Cardiac muscle cell (in vitro differentiated cells and primary cell): ENCODE data around the gene ANKRD13A. TPM values are rescaled to one million over a fixed set of nuclear protein-coding genes. Genes with fewer than 3 reads are reported as not detected.

Experiments
- DNase-seq, 2 donors: peaks; one replicate each; pipeline versions ENCODE4 v3.0.0 to v3.0.0-alpha.2; 2010 to 2017; ENCODE audit warnings: low read depth in 1 of 2, low spot score in 1 of 2
- H3K27ac ChIP-seq: fragments of 200-600 bp; sonication (generic); 2 replicates; pipeline ENCODE4 v1.5.1; 2016
- H3K27me3 ChIP-seq: fragments of 200-600 bp; sonication (generic); 2 replicates; pipeline ENCODE4 v1.6.0; 2016; ENCODE audit warnings: control low read depth
- H3K36me3 ChIP-seq: fragments of 200-600 bp; sonication (generic); 2 replicates; pipeline ENCODE4 v1.5.1; 2016; ENCODE audit warnings: control low read depth
- H3K4me1 ChIP-seq: fragments of 200-600 bp; sonication (generic); 2 replicates; pipeline ENCODE4 v1.8.1; 2017; ENCODE audit warnings: low read depth, mild to moderate bottlenecking, mixed run types
- H3K4me3 ChIP-seq: fragments of 200-600 bp; sonication (generic); 2 replicates; pipeline ENCODE4 v1.5.1; 2016; ENCODE audit warnings: mild to moderate bottlenecking
- H3K9me3 ChIP-seq: fragments of 200-600 bp; sonication (generic); 2 replicates; pipeline ENCODE4 v1.5.1; 2017; ENCODE audit warnings: low read depth, mild to moderate bottlenecking, control low read depth
- polyA plus RNA-seq: library from polyadenylated mRNA; unstranded; fragments of >200 nt; fragmentation: Nextera tagmentation; extraction: Ambion mirVana; gene quantifications from 2 replicates; pipeline ENCODE4 v1.2.1, GENCODE V29; 2016
- total RNA-seq: library from RNA; depleted of rRNA; stranded (reverse); fragments of >200 nt; gene quantifications from 2 replicates; pipeline ENCODE4 v1.2.3, GENCODE V29; 2016
- TF ChIP-seq, protein P1 (sequence below): IDR thresholded peaks from 2 replicates; pipeline ENCODE4 v1.5.1; 2012; ENCODE audit warnings: low read depth, mild to moderate bottlenecking, low read length

ANKRD13A gene
- total and polyA plus RNA-seq, 2 experiments from 2014 or later: 26.9 to 77.2 TPM

DNA sequence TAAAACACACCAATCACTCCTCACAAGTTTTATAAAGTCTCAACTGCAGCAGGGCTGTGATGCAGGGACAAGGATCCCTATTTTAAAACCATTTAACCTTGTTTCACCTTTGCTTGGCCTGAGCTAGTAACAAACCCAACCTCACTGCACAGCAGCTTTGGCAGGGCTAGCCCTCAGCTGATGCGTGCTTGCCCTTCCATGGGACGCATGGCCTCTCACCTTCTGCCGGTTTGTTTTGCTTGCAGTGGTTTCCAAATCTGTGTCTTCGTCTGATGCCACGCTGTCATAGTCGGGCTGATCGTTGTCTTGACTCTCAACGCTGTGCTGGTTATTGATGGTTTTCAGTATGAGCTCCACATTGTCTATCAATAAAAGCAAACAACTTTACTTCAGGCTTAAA, 46.4 kb upstream of the ANKRD13A start:
- peaks cover 38% of the 10 kb centered on the region for H3K4me1 ChIP-seq
- H3K9me3 ChIP-seq: no peaks in the 10 kb centered on the region
- H3K4me3 ChIP-seq: no peak overlapping the region
- H3K36me3 ChIP-seq: peaks cover 18% of the 10 kb centered on the region
- peak overlapping the region; percentile 84 for H3K27ac ChIP-seq
- TF ChIP-seq, protein P1, sequence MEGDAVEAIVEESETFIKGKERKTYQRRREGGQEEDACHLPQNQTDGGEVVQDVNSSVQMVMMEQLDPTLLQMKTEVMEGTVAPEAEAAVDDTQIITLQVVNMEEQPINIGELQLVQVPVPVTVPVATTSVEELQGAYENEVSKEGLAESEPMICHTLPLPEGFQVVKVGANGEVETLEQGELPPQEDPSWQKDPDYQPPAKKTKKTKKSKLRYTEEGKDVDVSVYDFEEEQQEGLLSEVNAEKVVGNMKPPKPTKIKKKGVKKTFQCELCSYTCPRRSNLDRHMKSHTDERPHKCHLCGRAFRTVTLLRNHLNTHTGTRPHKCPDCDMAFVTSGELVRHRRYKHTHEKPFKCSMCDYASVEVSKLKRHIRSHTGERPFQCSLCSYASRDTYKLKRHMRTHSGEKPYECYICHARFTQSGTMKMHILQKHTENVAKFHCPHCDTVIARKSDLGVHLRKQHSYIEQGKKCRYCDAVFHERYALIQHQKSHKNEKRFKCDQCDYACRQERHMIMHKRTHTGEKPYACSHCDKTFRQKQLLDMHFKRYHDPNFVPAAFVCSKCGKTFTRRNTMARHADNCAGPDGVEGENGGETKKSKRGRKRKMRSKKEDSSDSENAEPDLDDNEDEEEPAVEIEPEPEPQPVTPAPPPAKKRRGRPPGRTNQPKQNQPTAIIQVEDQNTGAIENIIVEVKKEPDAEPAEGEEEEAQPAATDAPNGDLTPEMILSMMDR: no peak
- H3K27me3 ChIP-seq: no peaks in the 10 kb centered on the region
- DNase-seq: no peak

DNA sequence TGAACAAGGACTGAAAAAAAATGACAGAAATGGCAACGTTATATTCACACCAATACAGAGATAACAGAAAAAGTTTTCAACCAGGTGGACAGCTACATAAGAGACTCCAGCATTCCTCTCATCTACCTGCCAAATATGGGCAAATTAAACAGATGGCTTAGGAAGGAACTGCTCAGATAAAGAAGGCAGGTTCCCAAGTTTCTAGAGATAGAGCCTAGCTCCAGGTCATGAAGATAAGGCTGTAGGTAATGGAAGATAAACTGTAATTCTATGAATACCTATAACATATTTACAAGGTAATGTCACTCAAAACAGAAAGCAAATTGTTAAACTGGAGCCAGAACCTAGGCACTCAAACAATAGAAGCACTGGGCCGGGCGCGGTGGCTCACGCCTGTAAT, 45.6 kb upstream of the ANKRD13A start:
- Histone ChIP-seq H3K36me3 (peaks cover 25% of the 10 kb centered on the region), H3K4me3 (no peak overlapping the region), H3K27ac (no peak overlapping the region), H3K9me3 (no peaks in the 10 kb centered on the region), H3K27me3 (no peaks in the 10 kb centered on the region), H3K4me1 (peaks cover 35% of the 10 kb centered on the region)
- DNase-seq: no peak
- TF ChIP-seq, protein P1: no peak

GRCh38 chr12:109958374-109958773, 40.9 kb upstream of the ANKRD13A start:
- Histone ChIP-seq H3K27me3 (no peaks in the 10 kb centered on the region), H3K4me3 (no peak overlapping the region), H3K27ac (no peak overlapping the region), H3K9me3 (no peaks in the 10 kb centered on the region), H3K4me1 (no peaks in the 10 kb centered on the region), H3K36me3 (peaks cover 29% of the 10 kb centered on the region)
- TF ChIP-seq, protein P1: no peak
- DNase-seq: no peak

DNA sequence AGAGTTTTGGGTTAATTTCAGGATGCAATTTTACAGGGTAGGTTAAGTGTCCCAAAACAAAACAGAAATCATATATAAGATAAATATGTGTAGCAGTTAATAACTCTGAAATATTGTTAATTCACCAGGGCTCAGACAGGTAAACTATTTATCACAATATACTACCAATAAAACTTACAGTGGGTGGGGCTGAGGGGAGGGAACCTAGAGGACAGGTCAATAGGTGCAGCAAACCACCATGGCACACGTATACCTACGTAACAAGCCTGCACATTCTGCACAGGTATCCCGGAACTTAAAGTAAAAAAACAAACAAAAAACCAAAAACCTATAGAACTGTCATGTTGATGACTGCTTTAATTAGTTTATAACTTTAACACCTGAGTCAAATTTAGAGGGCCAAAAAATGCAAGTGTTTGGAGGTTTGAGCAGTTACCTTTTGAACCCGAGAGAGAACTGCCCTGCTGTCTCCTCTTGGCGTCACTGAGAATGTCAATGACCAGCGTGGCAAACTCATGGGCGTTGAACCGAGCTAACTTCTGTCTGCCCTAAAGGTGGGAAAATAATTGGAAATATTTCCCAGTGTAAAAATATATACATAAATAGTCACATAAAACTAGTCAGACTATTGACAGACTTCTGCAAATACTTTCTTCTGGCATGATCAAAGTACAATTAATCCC, 39.7 kb upstream of the ANKRD13A start:
- H3K4me3 ChIP-seq: no peak overlapping the region
- H3K4me1 ChIP-seq: no peaks in the 10 kb centered on the region
- DNase-seq: no peak
- H3K9me3 ChIP-seq: no peaks in the 10 kb centered on the region
- TF ChIP-seq, protein P1: no peak
- peaks cover 25% of the 10 kb centered on the region for H3K36me3 ChIP-seq
- no peaks in the 10 kb centered on the region for H3K27me3 ChIP-seq
- H3K27ac ChIP-seq: no peak overlapping the region

DNA sequence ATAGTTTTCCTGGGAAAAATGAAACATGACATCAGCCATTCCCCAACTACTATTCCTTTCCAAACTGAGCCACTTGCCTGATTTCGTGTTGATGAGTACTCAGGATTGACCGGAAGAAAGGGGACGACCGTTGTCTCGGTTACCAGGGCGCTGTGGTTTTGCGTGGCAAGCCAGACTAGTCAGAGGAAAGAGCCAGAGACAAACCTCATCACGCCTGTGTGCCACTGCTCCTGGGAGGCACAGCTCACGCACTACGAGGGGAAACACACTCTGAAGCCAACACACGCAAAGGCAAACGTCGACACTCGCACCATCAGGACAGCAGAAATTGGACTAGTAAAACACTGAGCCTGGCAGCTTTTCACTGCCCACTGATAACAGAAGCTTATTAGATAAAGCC, 38.0 kb upstream of the ANKRD13A start:
- peak in 1 of 2 donors; percentile 30 for DNase-seq
- H3K27ac ChIP-seq: peak overlapping the region; percentile 13

More for the DNA sequence above, 38.0 kb upstream of the ANKRD13A start:
- TF ChIP-seq, protein P1: no peak
- Histone ChIP-seq H3K27me3 (no peaks in the 10 kb centered on the region), H3K9me3 (no peaks in the 10 kb centered on the region), H3K4me1 (no peaks in the 10 kb centered on the region), H3K36me3 (peaks cover 28% of the 10 kb centered on the region), H3K4me3 (no peak overlapping the region)
